Activated CD4-positive, alpha-beta memory T cell treated with anti-CD3 and anti-CD28 coated beads for 36 hours (primary cell): ENCODE measurements around the gene CD6. TPM values are rescaled to one million over a fixed set of nuclear protein-coding genes. Genes with fewer than 3 reads are reported as not detected.
"Not testable (repeated sequence)": the region's sequence is repeated elsewhere in the genome, so short reads cannot be mapped to it uniquely, and the experiment has no call there.

Source experiments
- CTCF ChIA-PET: fragments of 350-600 bp; sonication (Branson Sonifier 250); formaldehyde crosslinking; loops from one replicate; lab custom pipeline; 2021; ENCODE audit warnings: antibody characterized with exemption, inconsistent platforms; lab: Charles Lee
- POLR2A ChIA-PET: fragments of 350-600 bp; sonication (Branson Sonifier 250); formaldehyde crosslinking; loops from one replicate; lab custom pipeline; 2021; ENCODE audit warnings: antibody characterized with exemption; lab: Charles Lee
- DNase-seq: peaks from one replicate; pipeline ENCODE4 v3.0.0-alpha.2; 2020
- H3K27ac Mint-ChIP-seq: one replicate; pipeline ENCODE4 v1.8.0; 2021; ENCODE audit warnings: mixed read lengths
- H3K27me3 Mint-ChIP-seq: one replicate; pipeline ENCODE4 v1.8.0; 2021; ENCODE audit warnings: mixed read lengths
- H3K36me3 Mint-ChIP-seq: one replicate; pipeline ENCODE4 v1.8.0; 2021; ENCODE audit warnings: mixed read lengths
- H3K4me1 Mint-ChIP-seq: one replicate; pipeline ENCODE4 v1.8.0; 2021; ENCODE audit warnings: low read depth, mixed read lengths
- H3K4me3 Mint-ChIP-seq: one replicate; pipeline ENCODE4 v1.8.0; 2021; ENCODE audit warnings: mild to moderate bottlenecking, mixed read lengths
- H3K9me3 Mint-ChIP-seq: one replicate; pipeline ENCODE4 v1.8.0; 2021; ENCODE audit warnings: mixed read lengths
- intact Hi-C: fragments of 100-400 bp; cut with micrococcal nuclease; formaldehyde crosslinking; loops from one replicate; pipeline ENCODE4 v1.15.1; 2023
- total RNA-seq, 2 experiments: library from RNA; stranded (reverse); gene quantifications; one replicate each; pipeline ENCODE4 v1.2.3, GENCODE V29; 2021

The CD6 gene
- total RNA-seq, 2 experiments from 2014 or later: 271 to 279 TPM

GRCh38 chr11:60957188-60957587, 14.3 kb upstream of the CD6 start:
- intact Hi-C loops: no loop called here
- DNase-seq: no peak
- ChIA-PET POLR2A (no interaction called here), CTCF (no interaction called here)
- Mint-ChIP-seq H3K4me1 (peaks cover 7% of the 10 kb centered on the region), H3K4me3 (no peak overlapping the region), H3K9me3 (no peaks in the 10 kb centered on the region), H3K27ac (no peak overlapping the region), H3K27me3 (peaks cover 13% of the 10 kb centered on the region), H3K36me3 (no peaks in the 10 kb centered on the region)

GRCh38 chr11:60959431-60959830, 12.0 kb upstream of the CD6 start:
- no peak overlapping the region for H3K4me3 Mint-ChIP-seq
- intact Hi-C loops: no loop called here
- no peak overlapping the region for H3K27ac Mint-ChIP-seq
- POLR2A ChIA-PET: no interaction called here
- H3K27me3 Mint-ChIP-seq: peaks cover 5% of the 10 kb centered on the region
- no peaks in the 10 kb centered on the region for H3K36me3 Mint-ChIP-seq
- DNase-seq: no peak
- H3K9me3 Mint-ChIP-seq: no peaks in the 10 kb centered on the region
- no peaks in the 10 kb centered on the region for H3K4me1 Mint-ChIP-seq
- CTCF ChIA-PET: interaction anchor here (1.3 kb wide), 1 partner anchor 10 kb away, joined by 5 read pairs; no protein-coding TSS in a partner anchor

GRCh38 chr11:60960405-60960804, 11.1 kb upstream of the CD6 start:
- no peak for DNase-seq
- intact Hi-C loops: no loop called here
- no peaks in the 10 kb centered on the region for H3K4me1 Mint-ChIP-seq
- ChIA-PET POLR2A (no interaction called here), CTCF (interaction anchor here (1.3 kb wide), 1 partner anchor 9 kb away, joined by 5 read pairs; no protein-coding TSS in a partner anchor)
- no peaks in the 10 kb centered on the region for H3K9me3 Mint-ChIP-seq
- H3K4me3 Mint-ChIP-seq: no peak overlapping the region
- H3K27me3 Mint-ChIP-seq: peaks cover 5% of the 10 kb centered on the region
- no peak overlapping the region for H3K27ac Mint-ChIP-seq
- no peaks in the 10 kb centered on the region for H3K36me3 Mint-ChIP-seq

- intact Hi-C loops: no loop called here
- no peak overlapping the region for H3K27ac Mint-ChIP-seq
- peaks cover 6% of the 10 kb centered on the region for H3K9me3 Mint-ChIP-seq
- H3K4me3 Mint-ChIP-seq: no peak overlapping the region
- H3K36me3 Mint-ChIP-seq: peaks cover 3% of the 10 kb centered on the region
- ChIA-PET POLR2A (no interaction called here), CTCF (interaction anchor here (0.6 kb wide), 1 partner anchor 90 kb away, joined by 3 read pairs; no protein-coding TSS in a partner anchor)
- DNase-seq: no peak
- peaks cover 3% of the 10 kb centered on the region for H3K27me3 Mint-ChIP-seq
- H3K4me1 Mint-ChIP-seq: no peaks in the 10 kb centered on the region
Measured at GRCh38 chr11:60964801-60965200, 6.7 kb upstream of the CD6 start.

GRCh38 chr11:60966890-60967289, 4.6 kb upstream of the CD6 start:
- peaks cover 15% of the 10 kb centered on the region for H3K4me1 Mint-ChIP-seq
- H3K27me3 Mint-ChIP-seq: no peaks in the 10 kb centered on the region
- DNase-seq: no peak
- peaks cover 6% of the 10 kb centered on the region for H3K9me3 Mint-ChIP-seq
- H3K36me3 Mint-ChIP-seq: peaks cover 3% of the 10 kb centered on the region
- no peak overlapping the region for H3K4me3 Mint-ChIP-seq
- no peak overlapping the region for H3K27ac Mint-ChIP-seq
- POLR2A ChIA-PET: no interaction called here
- intact Hi-C loops: no loop called here
- CTCF ChIA-PET: interaction anchor here (0.6 to 1.1 kb wide), 3 partner anchors 51 to 69 kb away, joined by 3 to 5 read pairs (median 3); no protein-coding TSS in a partner anchor

- ChIA-PET CTCF (interaction anchor here (0.9 to 3.2 kb wide), 3 partner anchors 74 to 160 kb away, joined by 3 to 40 read pairs (median 12); no protein-coding TSS in a partner anchor), POLR2A (no interaction called here)
- peaks cover 15% of the 10 kb centered on the region for H3K4me1 Mint-ChIP-seq
- intact Hi-C loops: no loop called here
- H3K36me3 Mint-ChIP-seq: peaks cover 15% of the 10 kb centered on the region
- no peak overlapping the region for H3K4me3 Mint-ChIP-seq
- peaks cover 6% of the 10 kb centered on the region for H3K9me3 Mint-ChIP-seq
- no peak overlapping the region for H3K27ac Mint-ChIP-seq
- H3K27me3 Mint-ChIP-seq: no peaks in the 10 kb centered on the region
- no peak for DNase-seq
Measured at GRCh38 chr11:60968223-60968622, 3.3 kb upstream of the CD6 start.

GRCh38 chr11:60970369-60970774, 1.1 kb upstream of the CD6 start:
- Mint-ChIP-seq H3K27ac (peak overlapping the region; percentile 99), H3K4me3 (peak overlapping the region; percentile 95), H3K27me3 (no peaks in the 10 kb centered on the region), H3K9me3 (peaks cover 6% of the 10 kb centered on the region), H3K36me3 (peaks cover 35% of the 10 kb centered on the region), H3K4me1 (peaks cover 15% of the 10 kb centered on the region)
- DNase-seq: peak; percentile 89
- ChIA-PET POLR2A (interaction anchor here (0.8 to 1.0 kb wide), 2 partner anchors 36 to 159 kb away, joined by 3 to 4 read pairs; no protein-coding TSS in a partner anchor), CTCF (interaction anchor here (0.6 to 3.8 kb wide), 34 partner anchors 11 to 224 kb away, joined by 3 to 49 read pairs (median 4); no protein-coding TSS in a partner anchor)
- intact Hi-C loops: loop anchor here (1.0 to 2.0 kb wide), 6 partner anchors 34 to 217 kb away; no protein-coding TSS in a partner anchor

GRCh38 chr11:60970890-60971289, 590 bp upstream of the CD6 start:
- Mint-ChIP-seq H3K4me3 (peak overlapping the region; percentile 95), H3K36me3 (peaks cover 37% of the 10 kb centered on the region), H3K27me3 (no peaks in the 10 kb centered on the region), H3K9me3 (peaks cover 6% of the 10 kb centered on the region), H3K27ac (peak overlapping the region; percentile 99), H3K4me1 (peaks cover 15% of the 10 kb centered on the region)
- intact Hi-C loops: loop anchor here (1.0 to 2.0 kb wide), 6 partner anchors 33 to 216 kb away; no protein-coding TSS in a partner anchor
- DNase-seq: no peak
- ChIA-PET POLR2A (interaction anchor here (0.8 to 2.0 kb wide), 6 partner anchors 31 to 158 kb away, joined by 3 to 18 read pairs (median 4); no protein-coding TSS in a partner anchor), CTCF (interaction anchor here (0.6 to 3.8 kb wide), 20 partner anchors 16 to 460 kb away, joined by 3 to 49 read pairs (median 6); no protein-coding TSS in a partner anchor)

- POLR2A ChIA-PET: interaction anchor here (0.9 to 2.0 kb wide), 5 partner anchors 44 to 476 kb away, joined by 3 to 18 read pairs (median 4); no protein-coding TSS in a partner anchor
- Mint-ChIP-seq H3K9me3 (peaks cover 6% of the 10 kb centered on the region), H3K4me3 (peak overlapping the region; percentile 95), H3K27ac (peak overlapping the region; percentile 99), H3K36me3 (peaks cover 51% of the 10 kb centered on the region), H3K4me1 (peaks cover 28% of the 10 kb centered on the region), H3K27me3 (no peaks in the 10 kb centered on the region)
- CTCF ChIA-PET: interaction anchor here (0.6 to 3.8 kb wide), 10 partner anchors 25 to 216 kb away, joined by 3 to 49 read pairs (median 4); no protein-coding TSS in a partner anchor
- peak; percentile 60 for DNase-seq
- intact Hi-C loops: no loop called here
Measured at GRCh38 chr11:60972182-60973030, 926 bp downstream of the CD6 start.

- CTCF ChIA-PET: interaction anchor here (0.6 to 1.3 kb wide), 2 partner anchors 8 to 83 kb away, joined by 3 read pairs; no protein-coding TSS in a partner anchor
Measured at GRCh38 chr11:60973699-60974098, 2.2 kb downstream of the CD6 start.

GRCh38 chr11:60974316-60974715, 2.8 kb downstream of the CD6 start:
- H3K4me1 Mint-ChIP-seq: peaks cover 46% of the 10 kb centered on the region
- intact Hi-C loops: loop anchor here (1.0 kb wide), 2 partner anchors 12 to 20 kb away; no protein-coding TSS in a partner anchor

More at GRCh38 chr11:60973699-60974098, 2.2 kb downstream of the CD6 start:
- peaks cover 61% of the 10 kb centered on the region for H3K36me3 Mint-ChIP-seq
- H3K4me3 Mint-ChIP-seq: peak overlapping the region; percentile 95
- DNase-seq: peak; percentile 46
- peak overlapping the region; percentile 99 for H3K27ac Mint-ChIP-seq
- POLR2A ChIA-PET: interaction anchor here (0.6 to 1.7 kb wide), 4 partner anchors 32 to 89 kb away, joined by 3 to 7 read pairs (median 3); no protein-coding TSS in a partner anchor
- no peaks in the 10 kb centered on the region for H3K9me3 Mint-ChIP-seq
- intact Hi-C loops: loop anchor here (1.0 kb wide), 2 partner anchors 13 to 21 kb away; no protein-coding TSS in a partner anchor
- H3K27me3 Mint-ChIP-seq: no peaks in the 10 kb centered on the region
- peaks cover 41% of the 10 kb centered on the region for H3K4me1 Mint-ChIP-seq

More at GRCh38 chr11:60974316-60974715, 2.8 kb downstream of the CD6 start:
- not testable (repeated sequence) for H3K27me3 Mint-ChIP-seq, H3K9me3 Mint-ChIP-seq
- peak; percentile 54 for DNase-seq
- ChIA-PET CTCF (interaction anchor here (1.0 to 1.3 kb wide), 3 partner anchors 8 to 137 kb away, joined by 3 read pairs; no protein-coding TSS in a partner anchor), POLR2A (interaction anchor here (0.6 to 1.7 kb wide), 6 partner anchors 32 to 135 kb away, joined by 3 to 7 read pairs (median 4); no protein-coding TSS in a partner anchor)
- Mint-ChIP-seq H3K27ac (peak overlapping the region; percentile 99), H3K4me3 (peak overlapping the region; percentile 95), H3K36me3 (peaks cover 64% of the 10 kb centered on the region)
